HepG2 (cell line): ENCODE results near the gene KLB. TPM values are rescaled to one million over a fixed set of nuclear protein-coding genes. Genes with fewer than 3 reads are reported as not detected.

ENCODE experiments used
- ATF7 ChIP-seq, 2 experiments: fragments of 450-650 bp in 1 of 2; sonication (generic) in 1 of 2; formaldehyde crosslinking in 1 of 2; IDR thresholded peaks; 2 replicates each; pipeline versions ENCODE4 v1.4.0 to v1.6.1; 2016 to 2020; ENCODE audit warnings: antibody characterized with exemption in 1 of 2, mild to moderate bottlenecking in 1 of 2, missing genetic modification reagents in 1 of 2
- ATRX ChIP-seq: sonication (generic); formaldehyde crosslinking; IDR thresholded peaks from 2 replicates; pipeline ENCODE4 v1.4.0; 2020; ENCODE audit warnings: missing genetic modification reagents, borderline replicate concordance
- HDAC2 ChIP-seq: sonication (generic); formaldehyde crosslinking; IDR thresholded peaks from 2 replicates; pipeline ENCODE4 v1.4.0; 2020; ENCODE audit warnings: missing genetic modification reagents
- HNF4A ChIP-seq: sonication (generic); formaldehyde crosslinking; IDR thresholded peaks from 2 replicates; pipeline ENCODE4 v1.4.0; 2020; ENCODE audit warnings: missing genetic modification reagents
- JUNB ChIP-seq: sonication (generic); formaldehyde crosslinking; IDR thresholded peaks from 2 replicates; pipeline ENCODE4 v1.8.0; 2022; ENCODE audit warnings: missing genetic modification reagents, mild to moderate bottlenecking, borderline replicate concordance
- MIER2 ChIP-seq: IDR thresholded peaks from 2 replicates; pipeline ENCODE4 v1.6.1; 2016; ENCODE audit warnings: missing biosample characterization, missing genetic modification reagents
- MLX ChIP-seq: IDR thresholded peaks from 2 replicates; pipeline ENCODE4 v1.6.1; 2016
- NCOA1 ChIP-seq: sonication (generic); formaldehyde crosslinking; IDR thresholded peaks from 2 replicates; pipeline ENCODE4 v1.9.0; 2021; ENCODE audit warnings: missing genetic modification reagents
- NFE2L1 ChIP-seq: sonication (generic); formaldehyde crosslinking; IDR thresholded peaks from 2 replicates; pipeline ENCODE4 v1.4.0; 2020; ENCODE audit warnings: missing genetic modification reagents, mild to moderate bottlenecking, borderline replicate concordance
- SAFB2 ChIP-seq: sonication (generic); formaldehyde crosslinking; IDR thresholded peaks from 2 replicates; pipeline ENCODE4 v1.5.1; 2020; ENCODE audit warnings: missing genetic modification reagents, low read depth, mild to moderate bottlenecking, borderline replicate concordance
- SIN3B ChIP-seq: fragments of 150-350 bp; IDR thresholded peaks from 2 replicates; pipeline ENCODE4 v1.6.1; 2014; ENCODE audit warnings: low read length
- SIX1 ChIP-seq: sonication (generic); formaldehyde crosslinking; IDR thresholded peaks from 2 replicates; pipeline ENCODE4 v1.4.0; 2020; ENCODE audit warnings: missing genetic modification reagents, borderline replicate concordance
- SP1 ChIP-seq, 2 experiments: fragments of 450-650 bp in 1 of 2; sonication (generic) in 1 of 2; formaldehyde crosslinking in 1 of 2; IDR thresholded peaks; 2 replicates each; pipeline versions ENCODE4 v1.4.0 to v1.6.1; 2016 to 2020; ENCODE audit warnings: missing genetic modification reagents in 1 of 2
- SPEN ChIP-seq: sonication (generic); formaldehyde crosslinking; IDR thresholded peaks from 2 replicates; pipeline ENCODE4 v1.5.1; 2020; ENCODE audit warnings: low read depth, mild to moderate bottlenecking, missing genetic modification reagents
- SYNCRIP ChIP-seq: fragments of 200-400 bp; formaldehyde crosslinking; IDR thresholded peaks from 2 replicates; pipeline ENCODE4 v1.6.1; 2018; ENCODE audit warnings: mild to moderate bottlenecking, low read depth, low read length; ENCODE audit not compliant: insufficient read depth
- ZNF12 ChIP-seq: sonication (generic); formaldehyde crosslinking; IDR thresholded peaks from 2 replicates; pipeline ENCODE4 v1.5.0; 2020; ENCODE audit warnings: missing genetic modification reagents
- ZNF205 ChIP-seq: IDR thresholded peaks from 2 replicates; pipeline ENCODE4 v1.6.1; 2018; ENCODE audit warnings: missing biosample characterization, missing genetic modification reagents
- ZNF207 ChIP-seq: fragments of 450-650 bp; IDR thresholded peaks from 2 replicates; pipeline ENCODE4 v1.6.1; 2016; ENCODE audit warnings: antibody characterized with exemption, borderline replicate concordance
- ZNF263 ChIP-seq: sonication (generic); formaldehyde crosslinking; IDR thresholded peaks from 2 replicates; pipeline ENCODE4 v1.4.0; 2020; ENCODE audit warnings: missing genetic modification reagents
- ZNF333 ChIP-seq: sonication (generic); formaldehyde crosslinking; IDR thresholded peaks from 2 replicates; pipeline ENCODE4 v1.4.0; 2020; ENCODE audit warnings: mild to moderate bottlenecking, missing genetic modification reagents, borderline replicate concordance
- ZNF773 ChIP-seq: sonication (generic); formaldehyde crosslinking; IDR thresholded peaks from 2 replicates; pipeline ENCODE4 v1.4.0; 2020; ENCODE audit warnings: missing genetic modification reagents, borderline replicate concordance
- ZNF780A ChIP-seq: sonication (generic); formaldehyde crosslinking; IDR thresholded peaks from 2 replicates; pipeline ENCODE4 v1.8.0; 2022; ENCODE audit warnings: mild to moderate bottlenecking, missing genetic modification reagents, moderate library complexity
- ZNF878 ChIP-seq: sonication (generic); formaldehyde crosslinking; IDR thresholded peaks from 2 replicates; pipeline ENCODE4 v1.8.1; 2023; ENCODE audit warnings: mild to moderate bottlenecking, missing genetic modification reagents, moderate library complexity
- ZSCAN12 ChIP-seq: sonication (generic); formaldehyde crosslinking; IDR thresholded peaks from 2 replicates; pipeline ENCODE4 v1.9.0; 2021; ENCODE audit warnings: mild to moderate bottlenecking, missing genetic modification reagents
- polyA plus RNA-seq, 8 experiments: library from polyadenylated mRNA; depleted of rRNA in 3 of 8; stranded (reverse) in 7 of 8; unstranded in 1 of 8; fragments of >200 nt; fragmentation: Illumina TruSeq in 4 of 8; extraction: Trizol in 4 of 8; gene quantifications; 2 replicates each; pipeline versions ENCODE4 v1.2.1 to v1.2.3, GENCODE V29; 2011 to 2016; ENCODE audit warnings: low read depth in 4 of 8, missing spikeins in 1 of 8, mixed read lengths in 1 of 8; ENCODE audit not compliant: insufficient read depth in 1 of 8
- total RNA-seq, 5 experiments: library from RNA; depleted of rRNA; stranded (reverse); fragments of >200 nt; fragmentation: Illumina TruSeq; extraction: Trizol; gene quantifications; 2 replicates each; pipeline ENCODE4 v1.2.3, GENCODE V29; 2016; ENCODE audit warnings: low read depth in 1 of 5
- TF ChIP-seq, protein P1 (sequence below): IDR thresholded peaks from 2 replicates; pipeline ENCODE4 v1.6.1; 2016
- TF ChIP-seq, protein P2 (sequence below): IDR thresholded peaks from 2 replicates; pipeline ENCODE4 v1.6.1; 2016; ENCODE audit warnings: low read depth, missing genetic modification reagents, missing compliant biosample characterization

The KLB gene
- total and polyA plus RNA-seq, 2 of the 13 experiments (the other 11 are each of a cell fraction or from before 2014, with no cell fraction given): 25.3 to 82.0 TPM

DNA sequence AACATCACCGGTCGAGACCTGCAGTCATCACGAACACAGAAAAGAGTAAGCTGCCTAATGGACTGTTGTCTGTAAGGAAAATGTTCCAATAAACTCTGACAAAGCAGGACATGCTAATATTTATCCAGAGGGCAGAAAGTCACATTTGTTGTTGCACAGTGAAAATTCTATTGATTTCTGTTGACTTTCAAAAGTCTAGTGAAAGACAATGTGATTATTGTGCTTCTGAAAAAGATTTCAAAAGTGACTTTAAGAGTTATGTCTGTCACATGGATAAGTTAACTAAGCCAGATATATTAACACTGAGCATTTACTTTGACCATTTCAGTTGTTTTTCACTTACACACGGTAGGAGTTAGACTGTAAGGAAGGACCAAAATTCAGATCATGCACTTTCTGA lies 31.3 kb upstream of the KLB start (continued):
- TF ChIP-seq JUNB: no peak
- no peak for TF ChIP-seq ZNF878 (CRISPR knock-in tag)
- no peak for TF ChIP-seq ZNF780A (CRISPR knock-in tag)
- TF ChIP-seq NCOA1 (CRISPR knock-in tag): no peak
- TF ChIP-seq, protein P1, sequence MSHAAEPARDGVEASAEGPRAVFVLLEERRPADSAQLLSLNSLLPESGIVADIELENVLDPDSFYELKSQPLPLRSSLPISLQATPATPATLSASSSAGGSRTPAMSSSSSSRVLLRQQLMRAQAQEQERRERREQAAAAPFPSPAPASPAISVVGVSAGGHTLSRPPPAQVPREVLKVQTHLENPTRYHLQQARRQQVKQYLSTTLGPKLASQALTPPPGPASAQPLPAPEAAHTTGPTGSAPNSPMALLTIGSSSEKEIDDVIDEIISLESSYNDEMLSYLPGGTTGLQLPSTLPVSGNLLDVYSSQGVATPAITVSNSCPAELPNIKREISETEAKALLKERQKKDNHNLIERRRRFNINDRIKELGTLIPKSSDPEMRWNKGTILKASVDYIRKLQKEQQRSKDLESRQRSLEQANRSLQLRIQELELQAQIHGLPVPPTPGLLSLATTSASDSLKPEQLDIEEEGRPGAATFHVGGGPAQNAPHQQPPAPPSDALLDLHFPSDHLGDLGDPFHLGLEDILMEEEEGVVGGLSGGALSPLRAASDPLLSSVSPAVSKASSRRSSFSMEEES: peak; percentile 77
- TF ChIP-seq ZNF773 (CRISPR knock-in tag): no peak
- TF ChIP-seq SIN3B: no peak
- TF ChIP-seq ZNF205 (CRISPR knock-in tag): no peak
- TF ChIP-seq ATF7 (IDR thresholded peaks at IDR 0.05): no peak
- TF ChIP-seq ATF7 (CRISPR knock-in tag; IDR thresholded peaks at IDR 0.05): no peak
- peak; percentile 22; the same call in 1 of the 2 replicates for TF ChIP-seq MLX
- TF ChIP-seq ZNF12: peak; percentile 52; the same call in 1 of the 2 replicates
- TF ChIP-seq HNF4A: peak; percentile 58
- TF ChIP-seq HDAC2: peak; percentile 70
- TF ChIP-seq, protein P2, sequence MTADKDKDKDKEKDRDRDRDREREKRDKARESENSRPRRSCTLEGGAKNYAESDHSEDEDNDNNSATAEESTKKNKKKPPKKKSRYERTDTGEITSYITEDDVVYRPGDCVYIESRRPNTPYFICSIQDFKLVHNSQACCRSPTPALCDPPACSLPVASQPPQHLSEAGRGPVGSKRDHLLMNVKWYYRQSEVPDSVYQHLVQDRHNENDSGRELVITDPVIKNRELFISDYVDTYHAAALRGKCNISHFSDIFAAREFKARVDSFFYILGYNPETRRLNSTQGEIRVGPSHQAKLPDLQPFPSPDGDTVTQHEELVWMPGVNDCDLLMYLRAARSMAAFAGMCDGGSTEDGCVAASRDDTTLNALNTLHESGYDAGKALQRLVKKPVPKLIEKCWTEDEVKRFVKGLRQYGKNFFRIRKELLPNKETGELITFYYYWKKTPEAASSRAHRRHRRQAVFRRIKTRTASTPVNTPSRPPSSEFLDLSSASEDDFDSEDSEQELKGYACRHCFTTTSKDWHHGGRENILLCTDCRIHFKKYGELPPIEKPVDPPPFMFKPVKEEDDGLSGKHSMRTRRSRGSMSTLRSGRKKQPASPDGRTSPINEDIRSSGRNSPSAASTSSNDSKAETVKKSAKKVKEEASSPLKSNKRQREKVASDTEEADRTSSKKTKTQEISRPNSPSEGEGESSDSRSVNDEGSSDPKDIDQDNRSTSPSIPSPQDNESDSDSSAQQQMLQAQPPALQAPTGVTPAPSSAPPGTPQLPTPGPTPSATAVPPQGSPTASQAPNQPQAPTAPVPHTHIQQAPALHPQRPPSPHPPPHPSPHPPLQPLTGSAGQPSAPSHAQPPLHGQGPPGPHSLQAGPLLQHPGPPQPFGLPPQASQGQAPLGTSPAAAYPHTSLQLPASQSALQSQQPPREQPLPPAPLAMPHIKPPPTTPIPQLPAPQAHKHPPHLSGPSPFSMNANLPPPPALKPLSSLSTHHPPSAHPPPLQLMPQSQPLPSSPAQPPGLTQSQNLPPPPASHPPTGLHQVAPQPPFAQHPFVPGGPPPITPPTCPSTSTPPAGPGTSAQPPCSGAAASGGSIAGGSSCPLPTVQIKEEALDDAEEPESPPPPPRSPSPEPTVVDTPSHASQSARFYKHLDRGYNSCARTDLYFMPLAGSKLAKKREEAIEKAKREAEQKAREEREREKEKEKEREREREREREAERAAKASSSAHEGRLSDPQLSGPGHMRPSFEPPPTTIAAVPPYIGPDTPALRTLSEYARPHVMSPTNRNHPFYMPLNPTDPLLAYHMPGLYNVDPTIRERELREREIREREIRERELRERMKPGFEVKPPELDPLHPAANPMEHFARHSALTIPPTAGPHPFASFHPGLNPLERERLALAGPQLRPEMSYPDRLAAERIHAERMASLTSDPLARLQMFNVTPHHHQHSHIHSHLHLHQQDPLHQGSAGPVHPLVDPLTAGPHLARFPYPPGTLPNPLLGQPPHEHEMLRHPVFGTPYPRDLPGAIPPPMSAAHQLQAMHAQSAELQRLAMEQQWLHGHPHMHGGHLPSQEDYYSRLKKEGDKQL: no peak
- no peak for TF ChIP-seq ZNF207
- no peak for TF ChIP-seq ZSCAN12 (CRISPR knock-in tag)
- no peak for TF ChIP-seq MIER2 (CRISPR knock-in tag)
- no peak for TF ChIP-seq SYNCRIP
- TF ChIP-seq SAFB2 (CRISPR knock-in tag): no peak
- no peak for TF ChIP-seq SPEN (CRISPR knock-in tag)
- no peak for TF ChIP-seq NFE2L1 (CRISPR knock-in tag)
- no peak for TF ChIP-seq SIX1 (CRISPR knock-in tag)
- no peak for TF ChIP-seq ATRX
- no peak for TF ChIP-seq ZNF263 (CRISPR knock-in tag)
- no peak for TF ChIP-seq SP1 (IDR thresholded peaks at IDR 0.05)
- TF ChIP-seq SP1 (CRISPR knock-in tag; IDR thresholded peaks at IDR 0.05): no peak
- no peak for TF ChIP-seq ZNF333
